ENCODE measurements around the gene ZCCHC7. TPM values are rescaled to one million over a fixed set of nuclear protein-coding genes. Genes with fewer than 3 reads are reported as not detected.

Gene ZCCHC7
- polyA plus RNA-seq, 3 donors = 8.7 to 12.9 (median 12.5) TPM

- H3K4me2 ChIP-seq (replicated peaks; ENCODE audit: extremely low read depth, low read length, poor library complexity, severe bottlenecking) = no peak overlapping the region
- H3K4me1 Mint-ChIP-seq = no peaks in the 10 kb centered on the region
- no peaks in the 10 kb centered on the region for H3K9me3 ChIP-seq (replicated peaks in 1 of 2; ENCODE audit: control insufficient read depth in 1 of 2, insufficient read depth in 1 of 2, low read length in 2 of 2)
- no peak overlapping the region for H3K4me3 Mint-ChIP-seq
- H4K20me1 ChIP-seq (ENCODE audit: insufficient read depth, low read length) = no peaks in the 10 kb centered on the region
- DNase-seq = no peak
- H3K79me2 ChIP-seq (ENCODE audit: insufficient read depth, low read length) = no peaks in the 10 kb centered on the region
- peaks cover 0 to 7% of the 10 kb centered on the region in 2 donors for H3K36me3 ChIP-seq (replicated peaks in 1 of 2; ENCODE audit: control insufficient read depth in 1 of 2, insufficient read depth in 2 of 2, low read length in 2 of 2)
- H3K36me3 Mint-ChIP-seq = peaks cover 11 to 18% of the 10 kb centered on the region in 2 donors
- no CpG with 5 or more reads among the region's 2 CpGs for WGBS (ENCODE audit: insufficient coverage)
- H3K27ac Mint-ChIP-seq = no peak overlapping the region
- H3K9ac ChIP-seq (ENCODE audit: insufficient read depth, low read length, poor library complexity, severe bottlenecking) = no peak overlapping the region
- H3K4me1 ChIP-seq (ENCODE audit: control insufficient read depth in 1 of 2, insufficient read depth in 2 of 2, low read length in 2 of 2) = no peaks in the 10 kb centered on the region
- no peak overlapping the region for H3K27ac ChIP-seq (ENCODE audit: low read depth in 1 of 2, low read length in 2 of 2)
- intact Hi-C loops (cut with micrococcal nuclease) = no loop called here
- H3K27me3 ChIP-seq (ENCODE audit: control insufficient read depth in 2 of 2, insufficient read depth in 2 of 2, low read length in 2 of 2) = no peaks in the 10 kb centered on the region
- no peak overlapping the region for H3K4me3 ChIP-seq (replicated peaks in 1 of 3; ENCODE audit: low read depth in 2 of 3, low read length in 3 of 3)
- no peak overlapping the region for H2AFZ ChIP-seq (ENCODE audit: insufficient read depth, low read depth, low read length, poor library complexity, severe bottlenecking)
- no peaks in the 10 kb centered on the region for H3K27me3 Mint-ChIP-seq (ENCODE audit: low read depth in 3 of 3)
- no peak for TF ChIP-seq CTCF (IDR thresholded peaks at IDR 0.05)
- no peaks in the 10 kb centered on the region for H3K9me3 Mint-ChIP-seq
These were observed 205.4 kb downstream of the ZCCHC7 start for GRCh38 chr9:37325778-37326177.

- H3K9me3 Mint-ChIP-seq = no peaks in the 10 kb centered on the region
- Histone ChIP-seq H3K4me1 (ENCODE audit: control insufficient read depth in 1 of 2, insufficient read depth in 2 of 2, low read length in 2 of 2) (no peaks in the 10 kb centered on the region), H3K36me3 (replicated peaks in 1 of 2; ENCODE audit: control insufficient read depth in 1 of 2, insufficient read depth in 2 of 2, low read length in 2 of 2) (peaks cover 0 to 7% of the 10 kb centered on the region in 2 donors), H3K4me3 (replicated peaks in 1 of 3; ENCODE audit: low read depth in 2 of 3, low read length in 3 of 3) (no peak overlapping the region), H3K79me2 (ENCODE audit: insufficient read depth, low read length) (no peaks in the 10 kb centered on the region), H3K4me2 (replicated peaks; ENCODE audit: extremely low read depth, low read length, poor library complexity, severe bottlenecking) (no peak overlapping the region), H2AFZ (ENCODE audit: insufficient read depth, low read depth, low read length, poor library complexity, severe bottlenecking) (no peak overlapping the region), H3K9ac (ENCODE audit: insufficient read depth, low read length, poor library complexity, severe bottlenecking) (no peak overlapping the region), H3K27ac (ENCODE audit: low read depth in 1 of 2, low read length in 2 of 2) (no peak overlapping the region), H3K9me3 (replicated peaks in 1 of 2; ENCODE audit: control insufficient read depth in 1 of 2, insufficient read depth in 1 of 2, low read length in 2 of 2) (no peaks in the 10 kb centered on the region), H3K27me3 (ENCODE audit: control insufficient read depth in 2 of 2, insufficient read depth in 2 of 2, low read length in 2 of 2) (no peaks in the 10 kb centered on the region), H4K20me1 (ENCODE audit: insufficient read depth, low read length) (no peaks in the 10 kb centered on the region)
- H3K4me3 Mint-ChIP-seq = no peak overlapping the region
- no peaks in the 10 kb centered on the region for H3K27me3 Mint-ChIP-seq (ENCODE audit: low read depth in 3 of 3)
- 100% methylated on average over 1 of the region's 4 CpGs for WGBS (ENCODE audit: insufficient coverage)
- no peaks in the 10 kb centered on the region for H3K4me1 Mint-ChIP-seq
- intact Hi-C loops (cut with micrococcal nuclease) = no loop called here
- no peak for DNase-seq
- peaks cover 11 to 14% of the 10 kb centered on the region in 2 donors for H3K36me3 Mint-ChIP-seq
- TF ChIP-seq CTCF (IDR thresholded peaks at IDR 0.05) = no peak
- H3K27ac Mint-ChIP-seq = no peak overlapping the region
These were observed 207.2 kb downstream of the ZCCHC7 start for GRCh38 chr9:37327553-37327952.
